Measurements from ENCODE around the gene TUBGCP5.
"Not testable (repeated sequence)": the region's sequence is repeated elsewhere in the genome, so short reads cannot be mapped to it uniquely, and the experiment has no call there.

DNA sequence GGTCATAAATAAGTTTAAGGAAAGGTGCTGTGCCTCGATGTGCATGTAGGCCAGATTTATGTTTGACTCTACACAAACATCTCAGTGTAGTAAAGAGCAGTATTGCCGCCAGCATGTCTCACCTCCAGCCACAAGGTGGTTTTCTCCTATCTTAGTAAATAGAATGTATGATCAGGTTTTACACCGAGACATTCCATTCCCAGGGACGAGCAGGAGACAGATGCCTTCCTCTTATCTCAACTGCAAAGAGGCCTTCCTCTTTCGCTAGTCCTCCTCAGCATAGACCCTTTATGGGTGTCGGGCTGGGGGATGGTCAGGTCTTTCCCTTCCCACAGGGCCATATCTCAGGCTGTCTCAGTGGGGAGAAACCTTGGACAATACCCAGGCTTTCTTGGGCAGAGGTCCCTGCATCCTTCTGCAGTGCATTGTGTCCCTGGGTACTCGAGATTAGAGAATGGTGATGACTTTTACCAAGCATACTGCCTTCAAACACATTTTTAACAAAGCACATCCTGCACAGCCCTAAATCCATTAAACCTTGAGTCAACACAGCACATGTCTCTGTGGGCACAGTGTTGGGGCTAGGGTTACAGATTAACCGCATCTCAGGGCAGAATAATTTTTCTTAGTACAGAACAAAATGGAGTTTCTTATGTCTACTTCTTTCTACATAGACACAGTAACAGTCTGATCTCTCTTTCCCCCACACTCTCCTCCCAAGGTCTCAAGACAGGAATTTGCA lies 42.8 kb upstream of the TUBGCP5 start:
- TF ChIP-seq POLR2A (IDR thresholded peaks at IDR 0.05); CTCF (IDR thresholded peaks at IDR 0.05 in 4 of 5, conservative IDR thresholded peaks at IDR 0.05 in 1 of 5): not testable (repeated sequence)
